Measurements from ENCODE around the gene AQP5.

Gene AQP5

GRCh38 chr12:49932533-49933130, 29.0 kb upstream of the AQP5 start:
- DNase-seq: no peak

- DNase-seq: no peak
These were observed 27.9 kb upstream of the AQP5 start for GRCh38 chr12:49933796-49934195.

GRCh38 chr12:49934505-49934904, 27.2 kb upstream of the AQP5 start:
- DNase-seq: no peak

- no peak for DNase-seq
These were observed 24.7 kb upstream of the AQP5 start for GRCh38 chr12:49936925-49937324.

GRCh38 chr12:49937639-49938300, 23.9 kb upstream of the AQP5 start:
- DNase-seq: no peak

GRCh38 chr12:49939307-49939706, 22.4 kb upstream of the AQP5 start:
- no peak for DNase-seq

GRCh38 chr12:49939707-49940106, 22.0 kb upstream of the AQP5 start:
- no peak for DNase-seq

- no peak for DNase-seq
These were observed 19.8 kb upstream of the AQP5 start for GRCh38 chr12:49941556-49942511.

GRCh38 chr12:49942512-49942893, 19.2 kb upstream of the AQP5 start:
- no peak for DNase-seq

GRCh38 chr12:49942921-49943624, 18.6 kb upstream of the AQP5 start:
- DNase-seq: no peak

- no peak for DNase-seq
These were observed 18.1 kb upstream of the AQP5 start for GRCh38 chr12:49943625-49943960.

- DNase-seq: no peak
These were observed 17.6 kb upstream of the AQP5 start for GRCh38 chr12:49944046-49944445.

- DNase-seq: no peak
These were observed 17.0 kb upstream of the AQP5 start for GRCh38 chr12:49944718-49945117.

GRCh38 chr12:49945394-49946080, 16.1 kb upstream of the AQP5 start:
- DNase-seq: peak; percentile 80 to 85

GRCh38 chr12:49946086-49946485, 15.6 kb upstream of the AQP5 start:
- no peak for DNase-seq

- DNase-seq: no peak
These were observed 15.2 kb upstream of the AQP5 start for GRCh38 chr12:49946497-49946896.

GRCh38 chr12:49947593-49948226, 14.0 kb upstream of the AQP5 start:
- no peak for DNase-seq

GRCh38 chr12:49948866-49949845, 12.5 kb upstream of the AQP5 start:
- no peak for DNase-seq

- DNase-seq: no peak
These were observed 11.8 kb upstream of the AQP5 start for GRCh38 chr12:49949866-49950265.

GRCh38 chr12:49950273-49951251, 11.1 kb upstream of the AQP5 start, which contains the start of gene AQP2:
TSS of gene AQP2 (plus strand) at chr12:49950737. CDS start at chr12:49950831, 94 bp downstream.
- DNase-seq: no peak

Data from Kasumi-1 (cell line).